IPS DF 4.7 (cell line): Measurements from ENCODE around the gene FAM47A.

Experiments
- DNase-seq: peaks from one replicate; pipeline ENCODE4 v3.0.0-alpha.2; 2013; ENCODE audit warnings: low spot score; ENCODE audit errors: extremely low read depth

Gene FAM47A

DNA sequence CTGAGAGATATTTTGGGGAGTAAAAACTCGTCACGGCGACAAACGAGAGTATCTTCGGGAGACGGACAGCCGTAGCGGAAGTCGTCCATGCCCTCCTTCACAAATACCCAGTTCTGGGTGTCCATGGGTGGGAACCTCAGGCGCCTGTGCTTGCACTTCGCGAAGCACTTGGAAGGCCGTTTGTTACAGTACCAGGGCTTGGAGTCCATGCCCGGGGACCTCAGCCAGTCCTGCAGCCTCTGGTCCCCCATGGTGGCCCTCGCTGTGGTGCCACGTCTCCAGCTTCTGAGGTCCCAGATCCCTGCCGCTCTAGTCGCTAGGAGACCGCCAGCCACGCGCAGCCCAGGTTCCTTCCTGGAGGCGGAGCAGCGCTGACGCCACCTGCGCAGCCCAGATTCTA, at the start of gene FAM47A:
TSS of gene FAM47A (minus strand) at position 287 of the 400 bp plus-strand sequence. CDS start at position 251, 36 bp downstream.
- no peak for DNase-seq

DNA sequence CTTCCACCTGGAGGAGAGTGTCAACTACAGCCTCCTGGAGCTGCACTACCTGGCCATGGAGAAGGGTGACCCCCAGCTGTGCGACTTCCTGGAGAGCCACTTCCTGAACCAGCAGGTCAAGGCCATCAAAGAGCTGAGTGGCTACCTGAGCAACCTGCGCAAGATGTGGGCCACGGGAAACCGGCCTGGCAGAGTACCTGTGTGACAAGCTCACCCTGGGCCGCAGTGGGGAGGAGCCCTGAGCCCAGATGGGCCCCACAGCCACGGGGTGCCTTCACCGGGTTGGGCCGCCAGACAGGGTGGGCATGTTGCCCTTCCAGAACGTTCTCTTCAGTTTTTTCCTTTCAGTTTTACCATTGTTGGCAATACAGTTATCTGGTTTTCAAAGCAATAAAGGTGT, 15.2 kb upstream of the FAM47A start:
- no peak for DNase-seq

DNA sequence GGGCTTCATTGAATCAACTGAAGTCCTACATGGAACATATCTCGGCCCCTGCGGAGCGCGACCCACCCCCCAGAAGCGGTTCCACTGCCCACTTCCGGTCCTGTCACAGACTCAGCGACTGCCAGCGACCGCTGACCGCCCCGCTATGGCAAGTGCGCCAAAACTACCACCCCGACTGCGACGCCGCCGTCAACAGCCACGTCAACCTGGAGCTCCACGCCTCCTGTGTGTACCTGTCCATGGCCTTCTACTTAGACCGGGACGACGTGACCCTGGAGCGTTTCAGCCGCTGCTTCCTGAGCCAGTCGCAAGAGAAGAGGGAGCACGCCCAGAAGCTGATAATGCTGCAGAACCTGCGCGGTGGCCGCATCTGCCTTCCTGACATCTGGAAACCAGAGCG, 14.8 kb upstream of the FAM47A start:
- DNase-seq = no peak

DNA sequence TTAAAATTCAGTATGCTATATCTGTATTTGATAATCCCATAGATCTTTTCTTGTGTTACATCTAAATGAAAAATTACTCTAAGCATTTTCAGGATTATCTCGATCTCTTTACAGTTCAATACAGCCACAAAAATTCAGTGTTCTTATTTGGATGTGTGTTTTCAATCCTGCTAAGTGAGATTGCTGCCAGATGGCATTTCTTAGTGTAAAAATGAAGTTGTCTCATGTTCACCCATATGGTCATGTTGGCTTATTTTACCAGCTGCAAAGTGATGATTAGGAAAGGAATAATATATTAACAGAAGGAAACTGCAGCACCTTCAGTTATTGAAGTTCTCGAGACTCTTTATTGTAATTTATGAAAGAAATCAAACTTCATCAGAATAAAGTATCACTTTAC, 12.1 kb upstream of the FAM47A start:
- no peak for DNase-seq

DNA sequence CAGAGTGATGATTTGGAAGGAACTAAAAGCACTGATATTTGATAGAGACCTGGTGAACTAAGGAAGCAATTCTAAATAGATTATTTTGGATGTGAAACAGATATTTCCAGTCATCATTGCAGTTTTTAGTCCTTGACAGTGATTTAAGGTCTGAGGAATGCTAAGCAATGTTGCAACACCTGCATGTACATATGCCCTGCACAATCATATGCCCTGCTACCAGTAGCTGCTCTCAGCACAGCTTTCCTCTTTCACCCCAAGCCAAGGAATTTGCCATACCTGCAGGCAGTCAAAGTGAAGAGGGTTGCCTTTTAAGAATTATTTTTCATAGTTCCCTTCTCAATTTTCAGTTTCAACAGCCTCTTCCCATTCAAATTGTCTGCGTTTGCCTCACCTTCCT, 8.7 kb upstream of the FAM47A start:
- DNase-seq = no peak

DNA sequence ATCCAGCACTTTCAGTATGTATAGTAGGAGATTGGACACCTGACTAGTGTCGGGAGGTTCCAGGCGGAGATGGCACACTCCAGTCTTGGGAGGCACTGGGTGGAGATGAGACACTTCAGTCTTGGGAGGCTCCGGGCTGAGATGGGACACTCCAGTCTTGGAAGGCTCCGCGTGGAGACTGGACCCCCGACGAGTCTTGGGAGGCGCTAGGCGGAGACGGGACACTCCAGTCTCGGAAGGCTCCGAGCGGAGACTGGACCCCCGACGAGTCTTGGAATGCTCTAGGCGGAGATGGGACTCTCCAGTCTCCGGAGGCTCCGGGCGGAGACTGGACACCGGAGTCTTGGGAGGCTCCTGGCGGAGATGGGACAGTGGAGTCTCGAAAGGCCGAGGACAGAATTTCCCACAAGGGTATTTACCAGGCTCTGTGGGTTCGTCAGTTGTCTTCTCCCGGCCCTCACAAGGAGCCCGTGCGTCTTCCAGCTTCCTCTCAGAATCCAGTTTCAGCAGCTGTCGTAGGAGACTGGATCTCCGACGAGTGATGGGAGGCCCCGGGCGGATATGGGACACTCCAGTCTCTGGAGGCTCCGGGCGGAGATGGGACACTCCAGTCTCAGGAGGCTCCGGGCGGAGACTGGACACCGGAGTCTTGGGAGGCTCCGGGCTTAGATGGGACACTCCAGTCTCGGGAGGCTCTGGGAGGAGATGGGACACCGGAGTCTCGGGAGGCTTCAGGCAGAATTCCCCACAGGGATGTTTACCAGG, 952 bp downstream of the FAM47A start:
- no peak for DNase-seq

DNA sequence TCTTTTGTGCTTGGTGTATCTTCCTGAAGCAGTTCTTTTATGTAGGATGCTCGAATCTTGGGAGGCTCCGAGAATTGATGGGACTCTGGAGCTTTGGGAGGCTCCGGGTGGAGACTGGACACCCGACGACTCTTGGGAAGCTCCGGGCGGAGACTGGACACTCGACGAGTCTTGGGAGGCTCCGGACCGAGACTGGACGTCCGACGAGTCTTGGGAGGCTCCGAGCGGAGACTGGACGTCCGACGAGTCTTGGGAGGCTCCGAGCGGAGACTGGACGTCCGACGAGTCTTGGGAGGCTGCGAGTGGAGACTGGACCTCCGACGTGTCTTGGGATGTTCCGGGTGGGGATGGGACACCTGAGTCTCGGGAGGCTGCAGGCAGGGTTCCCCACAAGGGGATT, 1.6 kb downstream of the FAM47A start:
- no peak for DNase-seq

DNA sequence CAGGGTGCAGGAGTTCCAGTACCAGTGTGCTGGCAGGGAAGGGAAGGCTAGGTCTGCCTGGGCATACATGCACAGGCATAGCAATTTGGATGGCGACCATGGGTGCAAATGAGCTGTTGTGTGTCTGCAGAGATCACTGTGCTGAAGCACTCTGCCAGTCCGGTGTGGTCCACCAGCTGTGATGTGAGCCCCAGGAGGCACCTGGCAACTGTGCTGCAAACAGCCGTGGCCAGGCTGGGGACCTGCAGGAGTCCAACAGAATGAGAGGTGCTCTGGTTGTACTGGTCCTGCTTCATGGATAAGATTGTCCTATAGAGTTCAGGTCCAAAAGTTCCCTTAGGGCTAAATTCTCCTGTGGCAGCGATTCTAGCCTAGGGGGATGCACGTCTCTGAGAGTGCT, 6.1 kb downstream of the FAM47A start:
- no peak for DNase-seq

DNA sequence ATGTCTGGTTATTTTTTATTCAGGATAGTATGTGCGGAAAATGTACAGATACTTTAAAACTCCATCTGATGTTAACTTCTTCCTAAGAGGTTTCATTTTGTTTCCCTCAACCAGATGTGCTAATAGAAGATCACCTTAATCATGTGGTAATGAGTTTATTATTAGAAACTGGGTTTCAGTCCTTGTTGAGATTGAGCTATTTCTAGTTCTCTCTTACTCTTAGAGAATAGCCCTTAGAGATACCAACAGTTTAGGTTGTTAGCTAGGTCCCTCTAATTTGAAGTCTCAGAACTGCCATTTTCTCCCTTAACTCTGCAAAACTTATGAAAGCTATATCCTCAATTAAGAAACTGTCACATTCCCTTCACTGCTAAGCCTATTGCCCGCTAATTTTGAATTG, 13.0 kb downstream of the FAM47A start:
- DNase-seq = no peak

DNA sequence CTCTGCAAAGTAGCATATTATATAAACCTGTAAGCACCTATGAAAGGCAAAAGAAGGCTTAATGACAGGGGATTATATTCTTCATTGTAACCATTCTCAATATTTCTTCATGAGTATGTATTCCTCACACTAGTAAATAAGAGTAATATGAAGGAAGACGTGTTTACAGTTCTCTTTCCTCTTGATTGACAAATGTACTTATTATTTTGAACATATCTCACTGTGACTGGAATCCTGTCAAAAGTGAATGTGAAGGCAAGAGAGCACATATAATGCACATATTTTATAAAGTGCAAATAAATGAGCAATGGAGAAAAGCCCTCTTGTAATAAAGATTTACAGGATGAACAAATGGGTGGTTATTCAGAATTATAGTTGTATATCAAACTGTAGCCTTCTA, 19.7 kb downstream of the FAM47A start:
- no peak for DNase-seq
